GM21528 (cell line): ENCODE results near the gene PADI3.

Experiments
- ATAC-seq: cut with Tn5 transposase; IDR thresholded peaks from one replicate; pipeline ENCODE4 v1.9.1; 2021; ENCODE audit warnings: mild to moderate bottlenecking, moderate library complexity; ENCODE audit not compliant: unreplicated experiment, low FRiP score

The PADI3 gene, protein sequence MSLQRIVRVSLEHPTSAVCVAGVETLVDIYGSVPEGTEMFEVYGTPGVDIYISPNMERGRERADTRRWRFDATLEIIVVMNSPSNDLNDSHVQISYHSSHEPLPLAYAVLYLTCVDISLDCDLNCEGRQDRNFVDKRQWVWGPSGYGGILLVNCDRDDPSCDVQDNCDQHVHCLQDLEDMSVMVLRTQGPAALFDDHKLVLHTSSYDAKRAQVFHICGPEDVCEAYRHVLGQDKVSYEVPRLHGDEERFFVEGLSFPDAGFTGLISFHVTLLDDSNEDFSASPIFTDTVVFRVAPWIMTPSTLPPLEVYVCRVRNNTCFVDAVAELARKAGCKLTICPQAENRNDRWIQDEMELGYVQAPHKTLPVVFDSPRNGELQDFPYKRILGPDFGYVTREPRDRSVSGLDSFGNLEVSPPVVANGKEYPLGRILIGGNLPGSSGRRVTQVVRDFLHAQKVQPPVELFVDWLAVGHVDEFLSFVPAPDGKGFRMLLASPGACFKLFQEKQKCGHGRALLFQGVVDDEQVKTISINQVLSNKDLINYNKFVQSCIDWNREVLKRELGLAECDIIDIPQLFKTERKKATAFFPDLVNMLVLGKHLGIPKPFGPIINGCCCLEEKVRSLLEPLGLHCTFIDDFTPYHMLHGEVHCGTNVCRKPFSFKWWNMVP

DNA sequence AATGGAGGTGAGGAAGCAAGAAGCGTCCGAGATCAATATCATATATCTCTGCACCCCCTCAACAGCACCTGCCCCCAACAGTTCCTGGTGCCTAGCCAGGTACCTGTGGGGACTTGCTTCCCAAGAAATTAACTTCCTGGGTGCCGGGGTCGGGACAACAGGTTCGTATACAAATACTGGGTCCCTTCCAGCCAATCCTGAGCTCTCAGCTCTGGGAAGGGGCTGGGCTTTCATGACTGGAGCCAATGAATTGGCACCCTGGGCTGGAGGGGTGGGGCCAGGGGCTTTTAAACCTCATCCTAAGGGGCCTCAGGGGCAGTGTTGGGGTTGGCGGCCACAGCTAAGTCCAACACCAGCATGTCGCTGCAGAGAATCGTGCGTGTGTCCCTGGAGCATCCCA lies at the start of gene PADI3:
Gene PADI3 (plus strand): TSS at position 318 of the 400 bp plus-strand sequence. CDS start 40 bp downstream, at position 358.
- ATAC-seq: no peak

DNA sequence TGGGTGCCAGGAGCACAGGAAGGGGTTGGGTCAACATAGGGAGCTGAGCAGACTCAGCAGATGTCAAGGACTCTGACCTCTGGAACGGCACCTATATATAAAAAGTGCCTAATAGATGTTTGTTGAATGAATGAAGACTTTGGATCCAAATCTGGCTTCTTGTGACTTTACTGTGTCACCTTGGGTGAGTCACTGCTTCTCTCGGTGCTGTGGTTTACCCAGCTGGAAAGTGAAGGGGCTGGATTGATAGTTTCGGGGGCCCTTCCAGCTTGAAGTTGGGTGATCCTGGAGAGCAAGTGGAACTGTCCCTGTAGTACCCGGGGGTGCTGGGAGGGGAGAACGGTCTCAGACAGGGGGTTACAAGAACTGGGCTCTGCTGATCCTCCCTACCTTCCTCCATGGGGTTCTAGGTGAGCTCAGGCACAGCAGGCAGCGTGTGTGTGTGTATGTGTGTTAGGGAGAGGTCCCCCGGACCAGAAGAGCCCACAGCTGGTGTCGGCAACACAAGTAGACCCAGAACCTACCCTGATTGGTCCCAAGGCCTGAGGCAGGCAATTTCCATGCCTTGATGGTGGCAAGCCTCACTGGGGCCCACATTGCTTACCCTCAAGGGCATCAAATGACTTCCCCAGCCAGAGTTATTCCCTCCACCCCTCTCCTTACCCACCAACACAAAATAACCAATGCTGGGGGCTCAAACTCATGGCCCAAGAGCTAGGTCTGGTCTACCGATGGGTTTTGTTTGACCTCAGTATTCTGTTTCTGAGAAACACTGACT lies 49.4 kb upstream of the PADI3 start:
- no peak for ATAC-seq

DNA sequence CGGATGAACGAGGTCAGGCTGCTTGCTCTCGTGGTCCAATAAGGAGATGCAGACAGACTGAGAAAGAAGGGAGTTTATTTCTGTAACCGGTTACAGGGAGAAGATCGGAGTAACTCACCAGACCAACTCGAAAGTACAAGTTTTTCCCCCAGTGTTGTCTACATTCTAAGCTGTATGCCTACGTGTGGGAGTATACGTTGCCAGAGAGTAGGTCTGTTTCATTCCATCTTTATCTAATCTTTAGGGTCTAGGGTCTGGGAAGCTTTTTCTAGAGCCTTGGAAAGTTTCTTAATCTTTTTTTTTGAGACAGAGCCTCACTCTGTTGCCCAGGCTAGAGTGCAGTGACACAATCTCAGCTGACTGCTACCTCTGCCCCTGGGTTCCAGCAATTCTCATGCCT lies 48.7 kb upstream of the PADI3 start:
- ATAC-seq: no peak

DNA sequence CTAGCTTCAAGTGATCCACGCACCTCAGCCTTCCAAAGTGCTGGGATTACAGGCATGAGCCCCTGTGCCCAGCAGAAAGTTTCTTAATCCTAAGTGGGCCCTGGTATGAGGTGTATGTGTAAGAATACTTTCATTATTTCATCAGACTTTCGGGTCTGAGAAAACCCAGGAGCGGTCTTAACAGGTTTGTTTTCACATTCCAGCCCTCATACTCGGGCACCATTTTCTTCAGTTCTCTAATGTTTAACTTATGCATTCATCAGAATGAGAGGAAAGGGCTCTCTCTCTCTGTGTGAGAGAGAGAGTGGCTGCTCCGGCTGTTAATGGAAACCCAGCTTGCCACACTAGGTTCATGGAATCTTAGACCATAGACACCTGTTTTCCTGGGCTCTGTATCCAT lies 48.1 kb upstream of the PADI3 start:
- ATAC-seq: no peak

DNA sequence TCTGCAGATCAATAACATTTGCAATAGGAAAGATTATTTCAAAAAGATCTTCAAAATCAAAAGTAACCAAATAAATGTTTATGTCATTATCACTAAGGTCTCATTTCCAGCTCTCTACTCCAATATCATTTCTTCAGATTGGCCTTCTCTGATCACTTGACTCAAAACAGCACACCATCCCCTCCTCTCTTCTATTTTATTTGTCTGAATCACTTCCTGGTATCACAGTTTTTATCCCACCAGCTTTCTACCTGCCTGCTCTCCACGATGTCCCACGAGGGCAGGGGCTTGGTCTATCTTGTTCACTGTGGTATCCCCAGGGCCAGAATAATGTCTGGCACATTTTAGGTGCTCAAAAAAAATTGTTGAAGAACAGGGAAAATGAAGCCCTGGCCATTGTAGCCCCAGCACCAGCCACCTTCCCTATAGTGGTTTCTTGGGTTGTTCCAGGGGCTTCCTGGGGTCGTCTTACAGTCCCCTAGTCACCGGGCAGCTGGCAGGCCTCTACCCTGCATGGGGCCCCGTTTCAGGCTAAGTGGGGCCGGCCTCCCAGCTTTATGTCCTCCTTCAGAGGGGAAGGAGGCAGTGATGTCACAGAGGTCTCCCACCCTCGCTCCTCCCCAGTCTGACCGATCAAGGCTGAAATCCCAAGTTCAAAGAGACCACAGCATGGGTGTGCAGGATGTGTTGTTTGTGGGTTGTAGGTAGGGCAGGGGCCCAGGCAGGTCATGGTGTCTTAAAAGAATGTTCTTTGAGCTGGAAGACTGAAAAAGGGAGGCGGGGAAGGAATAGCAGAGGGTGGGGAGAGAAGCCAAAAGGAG lies 47.5 kb upstream of the PADI3 start:
- ATAC-seq: no peak

DNA sequence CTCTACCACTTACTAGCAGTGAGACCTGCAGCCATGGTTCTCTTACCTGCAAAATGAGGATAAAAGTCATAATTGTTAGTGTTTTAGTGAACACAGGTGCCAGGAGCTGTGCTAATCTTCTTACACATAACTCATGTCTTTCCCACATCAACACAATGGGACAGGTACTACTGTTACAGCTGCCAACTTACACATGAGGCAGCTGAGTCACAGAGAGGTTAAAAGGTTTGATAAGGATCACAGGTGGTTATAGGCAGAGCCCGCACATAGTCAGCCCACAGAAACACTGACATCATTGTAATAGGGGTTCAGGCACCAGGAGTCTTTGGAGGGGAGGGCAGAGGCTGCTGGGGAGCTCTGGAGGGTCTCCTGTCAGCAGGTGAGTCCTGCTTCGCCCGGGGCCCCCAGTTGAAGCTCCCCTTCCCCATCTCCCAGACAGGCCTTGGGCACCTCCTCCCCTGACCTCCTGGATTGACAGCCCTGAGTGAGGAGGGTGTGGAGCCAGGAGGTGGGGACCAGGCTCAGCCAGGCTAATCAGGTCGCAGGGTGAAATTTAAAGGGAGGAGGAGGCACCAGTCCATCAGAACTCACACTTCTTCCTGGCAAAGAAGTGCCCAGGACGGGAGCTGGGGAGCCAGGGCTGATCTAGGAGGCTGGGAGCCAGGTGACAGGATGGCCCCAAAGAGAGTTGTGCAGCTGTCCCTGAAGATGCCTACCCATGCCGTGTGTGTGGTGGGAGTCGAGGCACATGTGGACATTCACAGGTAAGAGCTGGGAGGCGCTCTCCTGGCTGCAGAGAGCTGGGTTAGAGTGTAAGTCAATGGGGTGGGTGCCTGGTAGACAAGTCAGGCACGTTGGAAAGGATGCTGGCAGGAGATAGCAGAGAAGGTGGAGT lies 44.1 kb upstream of the PADI3 start, which contains the start of gene PADI1:
Gene PADI1 (plus strand): TSS at position 583 of the 895 bp plus-strand sequence. CDS start 90 bp downstream, at position 673.
- no peak for ATAC-seq

DNA sequence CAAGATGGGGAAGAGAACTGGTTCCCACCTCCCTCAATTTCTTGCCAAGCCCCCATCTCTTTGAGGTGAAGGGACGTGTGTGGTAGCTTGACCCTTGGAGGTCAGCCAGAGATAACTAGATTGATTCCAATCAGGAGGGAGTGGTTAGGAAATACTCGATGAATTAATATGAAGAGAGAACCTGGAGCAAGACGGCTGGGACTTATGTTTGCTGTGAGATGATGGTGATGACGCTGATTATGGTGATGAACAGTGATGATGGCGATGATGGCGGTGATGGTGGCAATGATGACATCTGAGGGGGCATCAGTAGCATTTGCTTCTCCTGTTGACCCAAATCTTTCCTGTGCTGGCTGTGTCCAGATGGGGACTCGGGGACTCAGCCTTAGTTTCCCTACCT lies 43.2 kb upstream of the PADI3 start:
- ATAC-seq: no peak

DNA sequence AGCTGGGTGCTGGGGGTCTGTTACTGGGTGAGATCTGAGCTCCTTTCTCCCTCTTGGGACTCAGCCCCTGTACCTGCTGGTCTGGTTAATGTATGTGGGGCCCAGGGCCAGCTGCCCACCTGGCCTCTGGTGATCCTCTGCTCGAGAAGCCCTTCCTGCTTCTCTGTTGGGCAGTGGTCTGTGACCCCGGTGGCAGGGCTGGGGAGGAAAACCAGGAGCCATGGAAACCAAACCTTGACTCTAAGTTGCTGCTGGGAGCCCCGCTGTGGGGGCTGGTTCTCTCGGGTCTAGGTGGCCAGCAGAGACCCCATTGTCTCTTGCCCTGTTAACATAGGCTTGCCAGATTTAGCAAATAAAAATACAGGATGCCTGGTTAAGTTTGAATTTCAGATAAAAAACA lies 42.7 kb upstream of the PADI3 start:
- no peak for ATAC-seq

DNA sequence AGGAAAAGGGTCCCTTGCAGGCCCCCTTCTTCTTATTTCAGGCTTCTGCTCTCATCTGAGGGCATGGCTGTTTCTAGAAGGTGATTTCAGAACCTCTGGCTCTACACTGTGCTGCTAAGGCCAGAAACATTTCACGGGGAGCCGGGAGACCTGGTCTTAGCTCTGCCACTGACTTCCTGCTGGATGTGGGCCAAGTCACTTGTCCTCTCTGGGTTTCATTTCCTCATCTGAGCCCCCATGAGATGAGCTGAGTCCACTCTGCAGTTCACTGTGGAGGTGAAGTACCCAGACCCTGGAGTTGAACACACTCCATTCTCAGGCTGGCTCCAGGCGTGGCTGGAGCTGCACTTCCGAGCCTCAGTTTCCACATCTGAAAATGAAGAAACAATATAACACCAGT lies 41.9 kb upstream of the PADI3 start:
- ATAC-seq: no peak

DNA sequence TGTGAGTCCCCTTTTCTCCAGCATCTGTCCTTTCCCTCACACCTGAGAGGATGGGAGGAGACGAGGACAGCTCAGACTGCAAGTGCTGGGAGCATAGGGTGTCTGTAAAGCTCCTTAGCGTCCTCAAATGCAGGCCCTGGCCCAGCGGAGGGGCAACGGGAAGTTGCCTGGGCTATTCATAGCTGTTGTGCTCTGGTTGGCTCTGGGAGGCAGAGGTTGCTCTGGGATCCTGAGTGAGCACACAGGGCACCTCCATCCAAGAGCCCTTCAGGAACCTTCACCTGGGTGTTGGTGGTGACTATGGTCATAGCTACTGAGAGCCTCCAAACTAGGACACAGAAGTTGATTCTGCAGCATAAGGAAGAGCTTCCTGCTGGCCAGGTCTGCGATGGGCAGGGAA lies 41.4 kb upstream of the PADI3 start:
- no peak for ATAC-seq

DNA sequence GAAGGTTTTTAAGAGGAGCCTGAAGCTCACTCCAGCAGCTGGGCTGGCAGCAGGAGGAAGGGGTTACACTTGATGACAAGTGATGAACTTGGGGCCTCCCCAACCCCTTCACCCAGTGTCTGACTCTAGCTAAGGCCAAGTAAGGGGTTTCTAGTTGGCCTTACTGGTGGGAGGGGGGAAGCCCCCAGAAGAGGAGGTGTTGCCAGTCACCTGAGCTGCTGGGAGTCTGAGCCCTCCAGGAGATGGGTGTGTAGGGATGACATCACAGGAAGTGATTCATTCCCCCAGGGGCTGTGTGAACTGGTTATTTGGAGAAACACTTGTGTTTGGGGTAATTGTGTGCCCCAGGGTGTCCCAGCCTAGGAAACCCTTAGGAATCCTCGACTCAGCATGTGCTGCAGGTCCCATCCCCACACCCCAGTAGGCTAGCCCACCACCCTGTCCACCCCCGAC lies 40.9 kb upstream of the PADI3 start:
- no peak for ATAC-seq

DNA sequence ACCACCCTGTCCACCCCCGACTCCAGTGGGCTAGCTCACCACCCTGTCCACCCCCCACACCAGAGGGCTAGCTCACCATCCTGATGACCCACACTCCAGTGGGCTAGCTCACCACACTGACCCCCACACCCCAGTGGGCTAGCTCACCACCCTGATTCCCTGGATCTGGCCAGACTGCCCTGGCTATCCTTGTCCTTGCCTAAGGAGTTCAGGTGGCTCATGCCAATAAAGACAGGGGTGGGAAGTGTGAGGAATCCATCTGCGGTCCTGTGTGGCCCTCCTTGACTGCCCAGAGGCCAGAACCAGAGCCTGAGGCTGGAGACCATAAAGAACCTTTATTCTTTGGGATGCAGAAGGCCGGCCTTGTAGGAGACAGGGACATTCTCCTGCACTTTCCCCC lies 40.4 kb upstream of the PADI3 start:
- ATAC-seq: no peak

DNA sequence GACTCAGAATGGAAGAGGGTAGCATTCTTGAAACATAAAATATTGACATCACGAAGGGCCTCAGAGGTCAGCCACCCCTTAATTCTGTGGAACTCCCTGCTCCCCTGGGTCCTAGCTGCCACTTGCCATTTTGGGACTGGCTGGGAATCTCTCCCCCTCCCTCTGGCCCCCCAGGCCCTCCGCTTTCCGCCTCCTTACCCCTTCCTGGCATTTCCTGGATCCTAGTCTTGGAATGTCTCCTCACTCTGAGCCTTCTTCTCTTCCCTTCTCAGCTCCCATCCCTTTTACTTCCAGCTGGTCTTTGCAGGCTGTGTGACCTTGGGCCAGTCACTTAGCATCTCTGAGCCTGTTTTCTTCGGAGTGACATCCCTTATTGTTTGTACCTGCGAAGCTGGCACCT lies 39.5 kb upstream of the PADI3 start:
- ATAC-seq: no peak

DNA sequence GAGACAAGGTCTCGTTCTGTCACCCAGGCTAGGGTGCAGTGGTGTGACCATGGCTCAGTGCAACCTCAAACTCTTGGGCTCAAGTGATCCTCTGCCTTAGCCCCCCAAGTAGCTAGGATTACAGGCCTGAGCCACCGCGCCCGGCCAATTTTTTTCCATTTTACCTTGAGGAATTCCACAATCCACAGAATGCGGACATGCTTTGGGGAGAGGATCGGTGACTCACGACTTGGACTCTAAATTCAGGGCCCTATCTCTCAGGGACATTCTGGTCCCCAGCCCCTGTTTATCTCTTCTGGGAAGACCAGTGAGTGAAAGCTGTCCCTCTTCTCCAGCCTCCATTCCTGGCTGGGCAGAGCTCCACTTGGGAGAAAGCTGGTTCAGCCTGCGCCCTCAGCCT lies 38.7 kb upstream of the PADI3 start:
- ATAC-seq: no peak

DNA sequence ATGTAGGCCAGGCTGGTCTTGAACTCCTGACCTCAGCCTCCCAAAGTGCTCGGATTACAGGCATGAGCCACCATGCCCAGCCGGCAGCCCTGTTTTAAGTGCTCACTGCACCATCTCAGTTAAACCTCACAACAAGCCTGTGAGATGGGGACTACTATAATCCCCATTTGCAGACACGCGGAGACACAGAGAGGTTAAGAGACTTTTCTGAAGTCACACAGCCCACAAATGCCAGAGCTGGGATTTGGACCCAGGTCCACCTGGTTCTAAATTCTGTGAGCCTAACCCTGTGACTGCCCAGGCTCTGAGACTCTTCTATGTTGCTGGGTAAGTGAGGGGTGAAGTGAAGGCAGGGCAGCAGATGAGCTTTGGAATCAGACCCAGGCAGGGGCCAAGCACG lies 37.5 kb upstream of the PADI3 start:
- ATAC-seq: no peak

DNA sequence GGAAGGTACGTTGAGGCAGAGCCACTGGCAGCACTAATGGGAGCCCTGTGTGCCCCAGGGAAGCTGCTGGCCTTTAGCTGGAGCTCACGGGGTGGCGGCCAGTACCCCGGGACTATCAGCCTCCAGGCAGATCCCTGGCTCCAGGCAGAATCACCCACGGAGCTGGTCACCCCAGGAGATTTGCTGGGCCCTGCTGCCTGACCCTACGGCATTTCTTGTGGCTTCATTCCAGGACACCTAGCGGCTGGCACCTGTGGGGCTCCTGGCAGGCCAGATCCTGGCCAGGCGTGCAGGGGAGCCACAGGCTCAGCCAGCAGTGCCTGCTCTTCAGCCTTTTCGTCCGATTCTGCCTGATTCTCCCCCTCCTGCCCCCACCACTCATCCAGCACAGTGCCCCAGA lies 36.9 kb upstream of the PADI3 start:
- ATAC-seq: no peak

DNA sequence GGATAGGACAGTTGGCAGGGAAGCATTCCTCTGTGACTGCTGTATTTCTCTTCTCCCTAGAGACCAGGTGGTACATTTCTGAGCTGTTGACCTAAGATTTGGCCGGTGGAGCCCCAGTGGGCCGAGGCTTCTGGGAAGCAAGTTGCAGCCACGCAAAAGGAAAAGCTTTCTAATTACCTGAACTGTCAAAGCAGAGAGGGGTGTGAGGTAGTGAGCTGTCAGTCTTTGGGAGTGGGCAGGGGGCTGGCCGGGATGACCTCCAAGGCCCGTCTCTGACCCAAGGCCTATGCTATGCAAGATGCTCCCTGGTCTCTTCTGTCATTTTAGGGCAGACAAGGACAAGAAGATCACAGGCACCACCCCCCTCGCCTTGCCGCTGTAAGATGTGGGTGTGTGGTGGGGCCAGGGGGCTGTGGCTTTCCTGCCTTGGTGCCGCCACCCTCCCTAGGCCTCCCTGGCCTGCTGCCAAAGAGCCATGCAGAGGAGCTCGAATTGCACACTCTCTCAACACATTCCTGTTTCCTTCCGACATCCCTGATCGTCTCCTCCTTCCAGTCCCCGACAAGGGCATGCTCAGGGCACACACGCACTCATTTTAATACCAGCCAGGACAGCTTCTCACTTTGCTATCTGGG lies 36.3 kb upstream of the PADI3 start:
- no peak for ATAC-seq

DNA sequence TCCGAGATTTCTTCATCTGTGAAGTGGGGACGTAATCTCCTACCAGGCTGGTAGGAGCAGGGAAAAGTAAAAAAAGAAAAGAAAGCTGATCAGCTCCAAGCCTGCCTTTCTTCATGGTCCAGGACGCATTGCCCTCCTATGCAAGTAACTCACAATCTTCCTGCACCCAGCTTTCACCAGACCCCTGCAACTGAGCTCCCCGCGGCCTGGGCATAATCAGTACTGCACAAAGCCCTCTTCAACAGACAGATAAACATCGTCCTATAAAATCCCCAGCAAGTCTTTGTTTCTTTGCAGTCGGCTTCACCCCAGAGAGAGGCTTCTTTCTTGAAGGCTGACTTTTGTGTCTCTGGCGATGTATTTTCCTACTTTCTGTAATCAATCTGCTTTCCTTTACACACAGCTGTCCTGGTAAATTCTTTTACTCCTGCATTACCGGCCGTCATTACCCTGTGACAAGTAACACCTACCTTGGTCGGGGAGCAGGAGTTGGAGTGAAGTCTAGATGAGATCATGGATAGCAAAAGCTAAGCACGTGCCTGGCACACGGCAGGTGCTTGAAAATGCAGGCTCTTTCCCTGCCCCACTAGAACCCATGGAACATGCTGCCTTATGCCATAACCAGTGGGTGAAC lies 35.6 kb upstream of the PADI3 start:
- ATAC-seq: no peak
